ENCODE data around the gene EPDR1.

EPDR1 gene

DNA sequence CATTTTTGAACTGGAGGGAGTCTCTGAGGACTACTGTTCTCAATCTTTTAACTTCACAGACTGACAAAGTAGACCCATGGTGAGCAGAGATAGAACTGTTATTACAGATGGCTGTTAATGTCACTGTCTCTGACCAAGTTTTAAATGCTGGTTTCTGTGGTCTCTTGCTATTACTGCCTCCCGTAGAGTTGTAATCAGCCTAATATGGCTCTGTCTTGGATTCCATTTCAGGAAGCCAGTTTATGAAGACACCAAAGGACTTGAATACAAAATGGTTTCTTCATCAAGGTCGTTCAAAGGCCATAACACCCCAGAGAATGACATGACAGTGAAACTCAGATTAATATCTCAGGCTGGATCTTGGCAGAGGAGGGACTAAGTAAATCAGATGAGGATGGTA lies 7.7 kb upstream of the EPDR1 start:
- Histone ChIP-seq H3K9me3 (ENCODE audit: insufficient read depth, low read depth, low read length) (peaks cover 4% of the 10 kb centered on the region), H3K27ac (ENCODE audit: low read depth, low read length) (no peak overlapping the region), H3K9ac (ENCODE audit: low read length) (no peak overlapping the region), H3K36me3 (ENCODE audit: control insufficient read depth in 1 of 2, insufficient read depth in 2 of 2, low read length in 2 of 2) (no peaks in the 10 kb centered on the region), H2BK12ac (ENCODE audit: low read length) (no peak overlapping the region), H3K27me3 (ENCODE audit: insufficient read depth, low read length) (peaks cover 11% of the 10 kb centered on the region), H3K79me2 (ENCODE audit: control insufficient read depth, insufficient read depth, low read length, poor library complexity) (no peaks in the 10 kb centered on the region), H3K4me1 (ENCODE audit: control insufficient read depth in 1 of 2, insufficient read depth in 2 of 2, low read length in 2 of 2) (peaks cover 0 to 7% of the 10 kb centered on the region in 2 experiments), H2BK120ac (ENCODE audit: insufficient read depth, low read length, poor library complexity) (no peak overlapping the region), H3K79me1 (ENCODE audit: low read length) (no peaks in the 10 kb centered on the region), H3K4ac (ENCODE audit: low read depth, low read length) (no peak overlapping the region), H3K23ac (ENCODE audit: low read length) (no peak overlapping the region), H2BK5ac (ENCODE audit: low read depth, low read length, poor library complexity) (no peak overlapping the region), H2AK5ac (ENCODE audit: low read length) (no peak overlapping the region), H3K18ac (ENCODE audit: low read length) (no peak overlapping the region), H4K12ac (ENCODE audit: low read depth, low read length) (no peak overlapping the region), H3K4me2 (ENCODE audit: low read length) (no peak overlapping the region), H4K8ac (ENCODE audit: low read depth, low read length) (no peak overlapping the region), H3K14ac (ENCODE audit: low read length) (no peak overlapping the region), H4K91ac (ENCODE audit: low read depth, low read length) (no peak overlapping the region), H3K4me3 (ENCODE audit: low read depth, low read length) (no peak overlapping the region), H2AFZ (ENCODE audit: insufficient read depth, low read length, poor library complexity) (no peak overlapping the region)
- no CpG with 5 or more reads among the region's 2 CpGs for WGBS (ENCODE audit: extremely low coverage, insufficient coverage, insufficient read length)
- DNase-seq = no peak

- peaks cover 18% of the 10 kb centered on the region for H3K27me3 ChIP-seq (ENCODE audit: insufficient read depth, low read length)
- no peak overlapping the region for H2BK5ac ChIP-seq (ENCODE audit: low read depth, low read length, poor library complexity)
- H3K9ac ChIP-seq (ENCODE audit: low read length) = no peak overlapping the region
- no peak overlapping the region for H4K8ac ChIP-seq (ENCODE audit: low read depth, low read length)
- no peak overlapping the region for H4K12ac ChIP-seq (ENCODE audit: low read depth, low read length)
- H3K4me2 ChIP-seq (ENCODE audit: low read length) = no peak overlapping the region
- H4K91ac ChIP-seq (ENCODE audit: low read depth, low read length) = no peak overlapping the region
- no peak overlapping the region for H3K18ac ChIP-seq (ENCODE audit: low read length)
- no peaks in the 10 kb centered on the region for H3K36me3 ChIP-seq (ENCODE audit: control insufficient read depth in 1 of 2, insufficient read depth in 2 of 2, low read length in 2 of 2)
- no peaks in the 10 kb centered on the region for H3K79me2 ChIP-seq (ENCODE audit: control insufficient read depth, insufficient read depth, low read length, poor library complexity)
- WGBS (ENCODE audit: extremely low coverage, insufficient coverage, insufficient read length) = no CpG with 5 or more reads among the region's 5 CpGs
- H2BK12ac ChIP-seq (ENCODE audit: low read length) = no peak overlapping the region
- no peak overlapping the region for H2AFZ ChIP-seq (ENCODE audit: insufficient read depth, low read length, poor library complexity)
- no peak overlapping the region for H3K23ac ChIP-seq (ENCODE audit: low read length)
- H2BK120ac ChIP-seq (ENCODE audit: insufficient read depth, low read length, poor library complexity) = no peak overlapping the region
- H3K4ac ChIP-seq (ENCODE audit: low read depth, low read length) = no peak overlapping the region
- H3K14ac ChIP-seq (ENCODE audit: low read length) = no peak overlapping the region
- peaks cover 2 to 7% of the 10 kb centered on the region in 2 experiments for H3K4me1 ChIP-seq (ENCODE audit: control insufficient read depth in 1 of 2, insufficient read depth in 2 of 2, low read length in 2 of 2)
- H2AK5ac ChIP-seq (ENCODE audit: low read length) = no peak overlapping the region
- H3K27ac ChIP-seq (ENCODE audit: low read depth, low read length) = no peak overlapping the region
- DNase-seq = no peak
- H3K79me1 ChIP-seq (ENCODE audit: low read length) = no peaks in the 10 kb centered on the region
- no peak overlapping the region for H3K4me3 ChIP-seq (ENCODE audit: low read depth, low read length)
- H3K9me3 ChIP-seq (ENCODE audit: insufficient read depth, low read depth, low read length) = peaks cover 4% of the 10 kb centered on the region
Measured at GRCh38 chr7:37915438-37915837, 5.0 kb upstream of the EPDR1 start.

- H3K4me2 ChIP-seq (ENCODE audit: low read length) = peak overlapping the region; percentile 81
- no peaks in the 10 kb centered on the region for H3K79me2 ChIP-seq (ENCODE audit: control insufficient read depth, insufficient read depth, low read length, poor library complexity)
- no peak overlapping the region for H2BK5ac ChIP-seq (ENCODE audit: low read depth, low read length, poor library complexity)
- no peaks in the 10 kb centered on the region for H3K36me3 ChIP-seq (ENCODE audit: control insufficient read depth in 1 of 2, insufficient read depth in 2 of 2, low read length in 2 of 2)
- H4K12ac ChIP-seq (ENCODE audit: low read depth, low read length) = no peak overlapping the region
- no peak overlapping the region for H2BK12ac ChIP-seq (ENCODE audit: low read length)
- H2AK5ac ChIP-seq (ENCODE audit: low read length) = no peak overlapping the region
- H3K14ac ChIP-seq (ENCODE audit: low read length) = no peak overlapping the region
- H3K4ac ChIP-seq (ENCODE audit: low read depth, low read length) = no peak overlapping the region
- H3K27ac ChIP-seq (ENCODE audit: low read depth, low read length) = no peak overlapping the region
- H2AFZ ChIP-seq (ENCODE audit: insufficient read depth, low read length, poor library complexity) = no peak overlapping the region
- H3K27me3 ChIP-seq (ENCODE audit: insufficient read depth, low read length) = peaks cover 25% of the 10 kb centered on the region
- no peak overlapping the region for H4K91ac ChIP-seq (ENCODE audit: low read depth, low read length)
- H3K18ac ChIP-seq (ENCODE audit: low read length) = no peak overlapping the region
- no peak overlapping the region for H3K23ac ChIP-seq (ENCODE audit: low read length)
- peaks cover 4% of the 10 kb centered on the region for H3K9me3 ChIP-seq (ENCODE audit: insufficient read depth, low read depth, low read length)
- H2BK120ac ChIP-seq (ENCODE audit: insufficient read depth, low read length, poor library complexity) = no peak overlapping the region
- DNase-seq = no peak
- H4K8ac ChIP-seq (ENCODE audit: low read depth, low read length) = no peak overlapping the region
- H3K4me3 ChIP-seq (ENCODE audit: low read depth, low read length) = peak overlapping the region; percentile 14
- no peaks in the 10 kb centered on the region for H3K79me1 ChIP-seq (ENCODE audit: low read length)
- no peak overlapping the region for H3K9ac ChIP-seq (ENCODE audit: low read length)
- peaks cover 9 to 12% of the 10 kb centered on the region in 2 experiments for H3K4me1 ChIP-seq (ENCODE audit: control insufficient read depth in 1 of 2, insufficient read depth in 2 of 2, low read length in 2 of 2)
- no CpG with 5 or more reads among the region's 57 CpGs for WGBS (ENCODE audit: extremely low coverage, insufficient coverage, insufficient read length)
Measured at GRCh38 chr7:37916017-37916672, 4.3 kb upstream of the EPDR1 start.

GRCh38 chr7:37916673-37917660 lies 3.5 kb upstream of the EPDR1 start, which contains the start of gene SFRP4:
Gene SFRP4 (minus strand): TSS chr7:37916817. CDS start chr7:37916537, 280 bp downstream.
- H4K91ac ChIP-seq (ENCODE audit: low read depth, low read length) = no peak within 1 kb of the TSS
- no peak within 1 kb of the TSS for H3K27ac ChIP-seq (ENCODE audit: low read depth, low read length)
- peak in 1 of 2 donors; percentile 72 for DNase-seq
- no peak within 1 kb of the TSS for H3K23ac ChIP-seq (ENCODE audit: low read length)
- H3K9me3 ChIP-seq (ENCODE audit: insufficient read depth, low read depth, low read length) = peaks cover 4% of the 10 kb centered on the region
- no peak within 1 kb of the TSS for H2BK12ac ChIP-seq (ENCODE audit: low read length)
- H2BK5ac ChIP-seq (ENCODE audit: low read depth, low read length, poor library complexity) = no peak within 1 kb of the TSS
- H3K4me1 ChIP-seq (ENCODE audit: control insufficient read depth in 1 of 2, insufficient read depth in 2 of 2, low read length in 2 of 2) = peaks cover 11 to 14% of the 10 kb centered on the region in 2 experiments
- no peak within 1 kb of the TSS for H3K4ac ChIP-seq (ENCODE audit: low read depth, low read length)
- H4K8ac ChIP-seq (ENCODE audit: low read depth, low read length) = no peak within 1 kb of the TSS
- H2BK120ac ChIP-seq (ENCODE audit: insufficient read depth, low read length, poor library complexity) = no peak within 1 kb of the TSS
- H3K79me1 ChIP-seq (ENCODE audit: low read length) = no peaks in the 10 kb centered on the region
- H3K4me3 ChIP-seq (ENCODE audit: low read depth, low read length) = peak within 1 kb of the TSS; percentile 46
- H3K36me3 ChIP-seq (ENCODE audit: control insufficient read depth in 1 of 2, insufficient read depth in 2 of 2, low read length in 2 of 2) = no peaks in the 10 kb centered on the region
- no peaks in the 10 kb centered on the region for H3K79me2 ChIP-seq (ENCODE audit: control insufficient read depth, insufficient read depth, low read length, poor library complexity)
- no CpG with 5 or more reads among the region's 46 CpGs for WGBS (ENCODE audit: extremely low coverage, insufficient coverage, insufficient read length)
- no peak within 1 kb of the TSS for H2AK5ac ChIP-seq (ENCODE audit: low read length)
- no peak within 1 kb of the TSS for H3K14ac ChIP-seq (ENCODE audit: low read length)
- no peak within 1 kb of the TSS for H3K9ac ChIP-seq (ENCODE audit: low read length)
- no peak within 1 kb of the TSS for H3K18ac ChIP-seq (ENCODE audit: low read length)
- no peak within 1 kb of the TSS for H2AFZ ChIP-seq (ENCODE audit: insufficient read depth, low read length, poor library complexity)
- H4K12ac ChIP-seq (ENCODE audit: low read depth, low read length) = no peak within 1 kb of the TSS
- peak within 1 kb of the TSS; percentile 81 for H3K4me2 ChIP-seq (ENCODE audit: low read length)
- H3K27me3 ChIP-seq (ENCODE audit: insufficient read depth, low read length) = peaks cover 29% of the 10 kb centered on the region
